Measurements from ENCODE around the gene CEP104. TPM values are rescaled to one million over a fixed set of nuclear protein-coding genes. Genes with fewer than 3 reads are reported as not detected.

The CEP104 gene
- total and polyA plus RNA-seq, 2 experiments from 2014 or later, result 21.4 to 26.3 TPM

- Histone ChIP-seq H3K9me3 (ENCODE audit: low read depth) (no peaks in the 10 kb centered on the region), H3K4me1 (ENCODE audit: low read depth) (no peaks in the 10 kb centered on the region), H3K27ac (no peak overlapping the region), H3K27me3 (peaks cover 3% of the 10 kb centered on the region), H3K4me3 (no peak overlapping the region), H3K36me3 (no peaks in the 10 kb centered on the region)
- no peak for DNase-seq (ENCODE audit: low read depth in 1 of 2, low spot score in 1 of 2)
- TF ChIP-seq CTCF (IDR thresholded peaks at IDR 0.05; ENCODE audit: low read depth, low read length), result no peak
Observed at GRCh38 chr1:3762151-3762872, 94.7 kb downstream of the CEP104 start.

Other genes starting within 250 kb of the CEP104 start
- 12.6 and 31.7 TPM in 2 replicates for gene MEGF6, start 245.7 kb downstream of the CEP104 start, total RNA-seq
- 11.1 and 24.5 TPM in 2 replicates for gene MEGF6, start 245.7 kb downstream of the CEP104 start, polyA plus RNA-seq
- gene TPRG1L, start 232.2 kb downstream of the CEP104 start, total RNA-seq, result 9.3 and 16.0 TPM in 2 replicates
- gene TPRG1L, start 232.2 kb downstream of the CEP104 start, polyA plus RNA-seq, result 18.8 and 32.3 TPM in 2 replicates
- gene WRAP73, start 207.1 kb downstream of the CEP104 start, total RNA-seq, result 21.6 and 24.2 TPM in 2 replicates
- 25.9 and 27.1 TPM in 2 replicates for gene WRAP73, start 207.1 kb downstream of the CEP104 start, polyA plus RNA-seq
- not detected in 2 replicates for gene TP73, start 204.7 kb downstream of the CEP104 start, total RNA-seq
- gene TP73, start 204.7 kb downstream of the CEP104 start, polyA plus RNA-seq, result 0.87 and 1.0 TPM in 2 replicates
- gene CCDC27, start 104.8 kb downstream of the CEP104 start, total RNA-seq, result 0.09 TPM in 1 of 2 replicates, not detected in the other
- 0.56 and 0.71 TPM in 2 replicates for gene CCDC27, start 104.8 kb downstream of the CEP104 start, polyA plus RNA-seq
- gene SMIM1, start 84.5 kb downstream of the CEP104 start, total RNA-seq, result 20.9 and 28.4 TPM in 2 replicates
- gene SMIM1, start 84.5 kb downstream of the CEP104 start, polyA plus RNA-seq, result 25.8 and 39.3 TPM in 2 replicates
- 53.5 and 67.5 TPM in 2 replicates for gene LRRC47, start 60.7 kb downstream of the CEP104 start, total RNA-seq
- gene LRRC47, start 60.7 kb downstream of the CEP104 start, polyA plus RNA-seq, result 61.5 and 78.3 TPM in 2 replicates
- gene DFFB, start 265 bp upstream of the CEP104 start, total RNA-seq, result 8.0 and 9.7 TPM in 2 replicates
- 6.5 and 7.2 TPM in 2 replicates for gene DFFB, start 265 bp upstream of the CEP104 start, polyA plus RNA-seq
- 20.3 and 22.2 TPM in 2 replicates for gene C1orf174, start 43.1 kb upstream of the CEP104 start, total RNA-seq
- 17.6 and 26.1 TPM in 2 replicates for gene C1orf174, start 43.1 kb upstream of the CEP104 start, polyA plus RNA-seq